ENCODE data around the gene KANSL1.

DNA sequence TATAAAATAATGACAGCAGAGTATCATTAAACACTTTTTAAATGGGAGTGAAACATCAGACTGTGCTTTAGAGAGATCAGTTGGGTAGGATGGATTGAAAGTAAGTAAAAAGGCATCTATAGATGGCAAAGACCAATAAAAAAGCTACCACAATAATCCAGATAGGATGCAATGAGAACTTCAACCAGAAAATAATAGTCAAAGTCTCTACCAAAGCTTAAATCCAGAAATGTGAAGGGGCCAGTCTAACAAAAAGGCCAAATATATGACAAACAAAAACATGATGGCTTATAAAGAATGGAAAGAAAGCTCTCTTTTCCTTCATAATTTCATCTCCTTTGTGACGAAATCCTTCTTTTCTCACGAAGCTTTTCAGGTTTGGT, 12.3 kb downstream of the KANSL1 start:
- TF ChIP-seq POLR2A (IDR thresholded peaks at IDR 0.05): no peak
- TF ChIP-seq, protein P1, sequence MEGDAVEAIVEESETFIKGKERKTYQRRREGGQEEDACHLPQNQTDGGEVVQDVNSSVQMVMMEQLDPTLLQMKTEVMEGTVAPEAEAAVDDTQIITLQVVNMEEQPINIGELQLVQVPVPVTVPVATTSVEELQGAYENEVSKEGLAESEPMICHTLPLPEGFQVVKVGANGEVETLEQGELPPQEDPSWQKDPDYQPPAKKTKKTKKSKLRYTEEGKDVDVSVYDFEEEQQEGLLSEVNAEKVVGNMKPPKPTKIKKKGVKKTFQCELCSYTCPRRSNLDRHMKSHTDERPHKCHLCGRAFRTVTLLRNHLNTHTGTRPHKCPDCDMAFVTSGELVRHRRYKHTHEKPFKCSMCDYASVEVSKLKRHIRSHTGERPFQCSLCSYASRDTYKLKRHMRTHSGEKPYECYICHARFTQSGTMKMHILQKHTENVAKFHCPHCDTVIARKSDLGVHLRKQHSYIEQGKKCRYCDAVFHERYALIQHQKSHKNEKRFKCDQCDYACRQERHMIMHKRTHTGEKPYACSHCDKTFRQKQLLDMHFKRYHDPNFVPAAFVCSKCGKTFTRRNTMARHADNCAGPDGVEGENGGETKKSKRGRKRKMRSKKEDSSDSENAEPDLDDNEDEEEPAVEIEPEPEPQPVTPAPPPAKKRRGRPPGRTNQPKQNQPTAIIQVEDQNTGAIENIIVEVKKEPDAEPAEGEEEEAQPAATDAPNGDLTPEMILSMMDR (IDR thresholded peaks at IDR 0.05): no peak
